Calu3 (cell line): ENCODE data around the gene NME1. TPM values are rescaled to one million over a fixed set of nuclear protein-coding genes. Genes with fewer than 3 reads are reported as not detected.

Experiments
- BruUV-seq: library from RNA; stranded (reverse); fragments of 400-500 nt; replicated peaks from 2 replicates; lab custom pipeline; 2021; lab: Mats Ljungman, UMichigan
- CTCF ChIA-PET: fragments of 300-600 bp; sonication (Branson Sonifier 250); formaldehyde crosslinking; loops from one replicate; lab custom pipeline; 2022; ENCODE audit warnings: antibody characterized with exemption; lab: Charles Lee
- DNase-seq: peaks from one replicate; pipeline ENCODE4 v3.0.0; 2022
- H3K27ac Mint-ChIP-seq: one replicate; pipeline ENCODE4 v1.8.0; 2022; ENCODE audit warnings: mixed read lengths; ENCODE audit not compliant: unreplicated experiment
- H3K27me3 Mint-ChIP-seq: one replicate; pipeline ENCODE4 v1.8.0; 2022; ENCODE audit warnings: mixed read lengths; ENCODE audit not compliant: unreplicated experiment
- H3K36me3 Mint-ChIP-seq: one replicate; pipeline ENCODE4 v1.8.0; 2022; ENCODE audit warnings: mild to moderate bottlenecking, moderate library complexity, mixed read lengths; ENCODE audit not compliant: insufficient read depth, unreplicated experiment
- H3K4me1 Mint-ChIP-seq: one replicate; pipeline ENCODE4 v1.8.0; 2022; ENCODE audit warnings: mild to moderate bottlenecking, low read depth, mixed read lengths; ENCODE audit not compliant: unreplicated experiment
- H3K4me3 Mint-ChIP-seq: one replicate; pipeline ENCODE4 v1.8.0; 2022; ENCODE audit warnings: mild to moderate bottlenecking, low read depth, moderate library complexity, mixed read lengths; ENCODE audit not compliant: unreplicated experiment
- H3K9me3 Mint-ChIP-seq: one replicate; pipeline ENCODE4 v1.8.0; 2022; ENCODE audit warnings: low read depth, mixed read lengths; ENCODE audit not compliant: unreplicated experiment
- intact Hi-C: fragments of 100-400 bp; cut with micrococcal nuclease; formaldehyde crosslinking; loops from one replicate; pipeline ENCODE4 v1.10.0; 2022; ENCODE audit not compliant: unreplicated experiment
- total RNA-seq: library from RNA; stranded (reverse); gene quantifications from 2 replicates; pipeline ENCODE4 v1.2.3, GENCODE V29; 2022
- TF ChIP-seq, protein P1 (sequence below): fragments of 200-600 bp; IDR thresholded peaks from one replicate; pipeline ENCODE4 v1.8.0; 2022; ENCODE audit warnings: antibody characterized with exemption; ENCODE audit not compliant: unreplicated experiment

Gene NME1
- total RNA-seq, 1 experiment from 2014 or later = 351 TPM

DNA sequence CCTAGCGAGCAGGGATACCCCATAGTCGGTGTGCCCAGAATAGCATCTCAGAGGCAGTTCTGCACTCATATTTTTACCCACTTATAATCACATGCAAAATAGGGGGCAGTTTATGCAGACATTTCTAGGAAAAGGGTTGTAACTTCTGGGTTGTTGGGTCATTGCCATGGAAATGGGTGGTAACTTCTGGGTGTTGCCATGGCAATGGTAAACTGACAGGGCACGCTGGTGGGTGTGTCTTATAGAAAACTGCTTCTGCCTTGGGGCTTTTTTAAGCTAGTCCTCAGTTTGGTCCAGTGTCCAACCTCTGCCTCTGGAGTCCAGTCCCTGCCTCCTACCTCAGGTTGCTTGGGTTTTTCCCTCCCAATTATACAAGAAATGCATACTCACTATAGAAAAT is 25.3 kb upstream of the NME1 start:
- H3K4me3 Mint-ChIP-seq = no peak overlapping the region
- no peaks in the 10 kb centered on the region for H3K36me3 Mint-ChIP-seq
- no peaks in the 10 kb centered on the region for H3K27me3 Mint-ChIP-seq
- peak; percentile 53 for DNase-seq
- TF ChIP-seq, protein P1, sequence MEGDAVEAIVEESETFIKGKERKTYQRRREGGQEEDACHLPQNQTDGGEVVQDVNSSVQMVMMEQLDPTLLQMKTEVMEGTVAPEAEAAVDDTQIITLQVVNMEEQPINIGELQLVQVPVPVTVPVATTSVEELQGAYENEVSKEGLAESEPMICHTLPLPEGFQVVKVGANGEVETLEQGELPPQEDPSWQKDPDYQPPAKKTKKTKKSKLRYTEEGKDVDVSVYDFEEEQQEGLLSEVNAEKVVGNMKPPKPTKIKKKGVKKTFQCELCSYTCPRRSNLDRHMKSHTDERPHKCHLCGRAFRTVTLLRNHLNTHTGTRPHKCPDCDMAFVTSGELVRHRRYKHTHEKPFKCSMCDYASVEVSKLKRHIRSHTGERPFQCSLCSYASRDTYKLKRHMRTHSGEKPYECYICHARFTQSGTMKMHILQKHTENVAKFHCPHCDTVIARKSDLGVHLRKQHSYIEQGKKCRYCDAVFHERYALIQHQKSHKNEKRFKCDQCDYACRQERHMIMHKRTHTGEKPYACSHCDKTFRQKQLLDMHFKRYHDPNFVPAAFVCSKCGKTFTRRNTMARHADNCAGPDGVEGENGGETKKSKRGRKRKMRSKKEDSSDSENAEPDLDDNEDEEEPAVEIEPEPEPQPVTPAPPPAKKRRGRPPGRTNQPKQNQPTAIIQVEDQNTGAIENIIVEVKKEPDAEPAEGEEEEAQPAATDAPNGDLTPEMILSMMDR = no peak
- intact Hi-C loops = no loop called here
- H3K4me1 Mint-ChIP-seq = peaks cover 46% of the 10 kb centered on the region
- H3K27ac Mint-ChIP-seq = no peak overlapping the region
- CTCF ChIA-PET = no interaction called here
- H3K9me3 Mint-ChIP-seq = no peaks in the 10 kb centered on the region
- BruUV-seq = no TSS peak

DNA sequence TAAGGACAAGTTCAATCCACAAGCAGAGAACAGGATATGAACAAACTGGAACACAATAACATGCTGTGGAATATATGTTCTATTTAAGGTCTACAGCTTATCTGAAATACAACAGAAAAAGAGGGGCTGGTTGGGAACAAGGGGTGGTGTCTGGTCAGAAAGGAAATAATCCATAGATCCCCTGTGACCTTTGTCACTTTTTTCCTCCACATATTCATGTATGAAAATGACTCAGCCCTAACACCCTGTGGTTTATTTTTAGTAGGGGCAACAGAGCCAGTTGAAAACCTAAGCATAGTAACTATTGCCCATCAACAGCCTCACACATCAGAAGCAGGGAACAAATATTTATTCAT is 20.4 kb upstream of the NME1 start:
- Mint-ChIP-seq H3K27me3 (no peaks in the 10 kb centered on the region), H3K4me1 (peaks cover 28% of the 10 kb centered on the region), H3K4me3 (no peak overlapping the region), H3K36me3 (no peaks in the 10 kb centered on the region), H3K27ac (peak overlapping the region; percentile 49), H3K9me3 (no peaks in the 10 kb centered on the region)
- BruUV-seq = no TSS peak
- intact Hi-C loops = no loop called here
- CTCF ChIA-PET = interaction anchor here (1.0 to 1.1 kb wide), 2 partner anchors 12 to 132 kb away, joined by 3 read pairs; no protein-coding TSS in a partner anchor
- no peak for DNase-seq
- TF ChIP-seq, protein P1 = no peak

DNA sequence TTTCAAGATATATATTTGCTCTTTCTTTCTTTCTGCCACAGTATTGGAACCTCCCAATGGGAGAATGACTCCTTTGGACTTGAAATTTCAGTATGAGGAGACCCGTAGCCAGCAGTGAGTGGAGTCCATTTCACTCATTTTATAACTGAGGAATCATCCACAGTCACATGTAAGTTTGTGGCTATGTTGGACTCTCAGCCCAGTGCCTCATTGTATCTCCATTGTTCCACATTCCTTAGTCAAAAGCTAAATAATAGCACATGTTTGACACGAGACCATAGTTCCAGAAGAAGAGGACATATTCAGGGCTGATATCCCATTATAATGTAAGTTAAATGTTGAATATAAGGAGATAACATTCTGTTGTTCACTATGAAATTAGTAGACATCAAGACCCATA is 20.0 kb upstream of the NME1 start:
- Mint-ChIP-seq H3K4me3 (no peak overlapping the region), H3K9me3 (no peaks in the 10 kb centered on the region), H3K4me1 (peaks cover 24% of the 10 kb centered on the region), H3K27me3 (no peaks in the 10 kb centered on the region), H3K36me3 (no peaks in the 10 kb centered on the region), H3K27ac (peak overlapping the region; percentile 49)
- no TSS peak for BruUV-seq
- no peak for DNase-seq
- CTCF ChIA-PET = interaction anchor here (1.1 kb wide), 1 partner anchor 12 kb away, joined by 3 read pairs; no protein-coding TSS in a partner anchor
- intact Hi-C loops = no loop called here
- TF ChIP-seq, protein P1 = no peak

DNA sequence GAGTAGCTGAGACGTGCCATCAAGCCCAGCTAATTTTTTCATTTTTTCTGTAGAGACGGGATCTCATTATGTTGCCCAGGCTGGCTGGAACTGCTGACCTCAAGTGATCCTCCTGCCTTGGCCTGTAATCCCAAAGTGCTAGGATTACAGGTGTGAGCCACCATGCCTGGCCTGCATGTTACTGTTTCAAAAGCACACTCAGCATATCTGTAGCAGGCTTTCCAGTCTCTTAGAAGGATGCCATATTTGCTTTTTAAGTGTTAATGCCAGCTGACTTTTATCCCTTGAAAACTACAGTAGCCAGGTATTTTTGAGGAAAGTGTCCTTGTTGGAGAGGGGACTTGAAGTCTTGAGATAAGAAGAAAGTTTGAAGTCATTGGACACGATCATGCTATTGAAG is 17.4 kb upstream of the NME1 start:
- H3K4me1 Mint-ChIP-seq = peaks cover 22% of the 10 kb centered on the region
- no TSS peak for BruUV-seq
- no peak overlapping the region for H3K4me3 Mint-ChIP-seq
- no peaks in the 10 kb centered on the region for H3K36me3 Mint-ChIP-seq
- H3K27me3 Mint-ChIP-seq = no peaks in the 10 kb centered on the region
- intact Hi-C loops = no loop called here
- TF ChIP-seq, protein P1 = no peak
- DNase-seq = no peak
- CTCF ChIA-PET = no interaction called here
- H3K27ac Mint-ChIP-seq = no peak overlapping the region
- H3K9me3 Mint-ChIP-seq = no peaks in the 10 kb centered on the region
